Activated T-cell treated with anti-CD3 and anti-CD28 coated beads, Interleukin-2, amount 50 U/mL, for 48 hours (primary cell): ENCODE data around the gene KDELR1.
A peak's percentile ranks its signal among the peaks of the same experiment; 100 is the strongest.

Experiments
- DNase-seq, 2 experiments: peaks; one replicate each; pipeline ENCODE4 v3.0.0-alpha.2; 2020

The KDELR1 gene

DNA sequence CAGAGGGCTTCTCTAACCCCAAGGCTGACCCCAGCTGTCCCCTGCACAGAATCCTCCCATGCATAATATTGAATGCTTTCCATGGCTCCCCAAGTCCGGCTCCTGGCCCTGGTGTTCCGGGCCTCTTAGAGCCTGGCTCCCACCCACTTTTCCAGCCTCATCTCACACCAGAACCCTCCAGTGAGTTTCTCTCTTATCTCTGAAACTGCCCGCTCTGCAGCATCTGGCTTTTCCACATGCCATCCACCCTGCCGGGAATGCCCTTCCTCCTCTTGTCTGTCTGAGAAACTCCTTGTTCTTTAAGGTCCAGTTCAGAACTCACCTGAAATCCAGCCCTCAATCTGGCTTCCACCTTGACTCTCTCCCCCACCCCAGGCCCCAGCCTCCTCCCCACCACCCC lies 20.4 kb downstream of the KDELR1 start:
- DNase-seq: no peak

DNA sequence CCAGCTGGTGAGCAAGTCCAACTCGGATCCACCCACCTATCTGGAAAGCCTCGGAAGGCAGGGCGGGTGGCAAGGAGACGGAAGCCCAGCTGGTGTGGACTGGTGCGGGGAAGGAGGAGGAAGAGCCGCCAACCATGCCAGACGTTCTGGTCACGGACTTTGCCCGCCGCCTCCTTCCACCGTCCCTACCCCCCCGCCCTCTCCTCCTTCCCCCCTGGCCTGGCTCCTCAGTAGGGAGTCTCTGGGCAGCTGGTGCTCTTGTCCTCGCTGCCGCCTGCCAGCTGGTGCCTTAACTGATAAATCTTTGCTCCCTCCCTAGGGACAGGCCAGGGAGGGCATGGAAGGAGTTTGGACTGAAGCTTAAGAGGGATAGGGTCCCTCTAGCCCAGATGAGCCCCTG lies 22.4 kb downstream of the KDELR1 start:
- no peak for DNase-seq

DNA sequence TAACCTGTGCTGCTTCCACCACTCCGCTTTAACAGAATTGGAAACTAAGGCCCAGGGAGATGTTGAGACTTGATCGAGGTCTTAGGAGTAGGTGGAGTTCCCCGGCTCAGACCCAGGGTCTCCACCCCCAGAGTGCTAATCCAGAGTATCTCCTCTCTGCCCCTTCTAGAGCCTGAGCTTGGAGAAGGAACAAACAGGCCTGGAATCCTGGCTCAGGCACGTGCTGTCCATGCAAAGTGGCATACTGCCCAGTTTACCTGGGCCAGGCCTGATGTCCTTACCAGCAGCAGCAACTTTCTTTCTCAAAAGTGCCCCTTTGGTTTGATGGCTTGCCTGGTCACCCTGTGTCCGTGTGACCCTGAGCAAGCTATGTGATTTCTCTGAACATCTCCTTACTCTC lies 23.5 kb downstream of the KDELR1 start:
- no peak for DNase-seq

DNA sequence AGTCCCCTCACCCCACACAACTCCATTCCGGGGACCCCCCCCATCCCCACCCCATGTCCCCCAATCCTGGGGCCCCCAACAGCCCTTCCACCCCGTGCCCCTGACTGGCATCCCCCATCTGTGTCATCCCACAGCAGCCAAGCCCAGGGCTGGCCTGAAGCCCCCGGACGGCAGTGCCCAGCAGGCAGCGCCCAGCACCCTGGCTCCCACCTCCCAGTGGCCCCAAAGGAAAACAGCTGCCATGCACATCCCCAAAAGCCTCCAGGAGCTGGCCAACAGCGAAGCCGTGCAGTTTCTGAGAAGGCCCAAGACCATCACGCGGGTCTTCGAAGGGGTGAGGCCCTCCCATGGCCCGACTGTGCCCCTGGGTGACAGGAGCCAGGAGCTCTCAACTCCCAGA lies 25.7 kb downstream of the KDELR1 start:
- DNase-seq: no peak

DNA sequence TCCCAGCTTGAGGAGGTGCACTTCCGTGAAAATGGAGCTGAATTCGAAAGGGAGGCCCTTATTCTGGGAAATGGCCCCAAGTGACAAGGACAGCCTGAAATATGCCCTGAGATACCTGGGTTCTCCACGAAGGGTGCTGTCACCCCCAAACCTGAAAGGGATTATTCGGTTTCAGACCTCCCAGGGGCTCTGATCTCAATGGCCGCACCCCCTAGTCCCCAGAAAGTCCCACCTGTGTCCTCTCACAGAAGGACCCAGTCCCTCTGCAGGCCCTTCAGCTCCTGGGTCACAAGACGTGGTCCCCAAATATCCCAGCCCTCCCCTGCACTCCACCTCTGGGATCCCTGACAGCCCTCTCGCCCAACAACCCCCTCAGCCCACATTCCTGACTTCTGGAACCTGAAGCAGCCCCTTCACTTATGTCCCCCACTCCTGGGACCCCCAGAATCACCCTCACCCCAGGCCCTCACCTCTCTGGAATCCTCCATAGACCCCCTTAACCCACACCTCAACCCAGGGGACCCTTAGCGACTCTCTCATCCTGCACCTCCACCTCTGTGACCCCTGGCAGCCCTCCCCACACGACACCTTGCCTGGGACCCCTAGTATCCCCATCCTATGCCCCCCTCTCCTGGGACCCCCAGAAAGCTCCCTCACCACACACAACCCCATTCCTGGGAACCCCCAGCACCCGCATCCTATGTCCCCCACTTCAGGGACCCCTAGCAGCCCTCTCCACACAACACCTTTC lies 26.6 kb downstream of the KDELR1 start:
- DNase-seq: no peak

DNA sequence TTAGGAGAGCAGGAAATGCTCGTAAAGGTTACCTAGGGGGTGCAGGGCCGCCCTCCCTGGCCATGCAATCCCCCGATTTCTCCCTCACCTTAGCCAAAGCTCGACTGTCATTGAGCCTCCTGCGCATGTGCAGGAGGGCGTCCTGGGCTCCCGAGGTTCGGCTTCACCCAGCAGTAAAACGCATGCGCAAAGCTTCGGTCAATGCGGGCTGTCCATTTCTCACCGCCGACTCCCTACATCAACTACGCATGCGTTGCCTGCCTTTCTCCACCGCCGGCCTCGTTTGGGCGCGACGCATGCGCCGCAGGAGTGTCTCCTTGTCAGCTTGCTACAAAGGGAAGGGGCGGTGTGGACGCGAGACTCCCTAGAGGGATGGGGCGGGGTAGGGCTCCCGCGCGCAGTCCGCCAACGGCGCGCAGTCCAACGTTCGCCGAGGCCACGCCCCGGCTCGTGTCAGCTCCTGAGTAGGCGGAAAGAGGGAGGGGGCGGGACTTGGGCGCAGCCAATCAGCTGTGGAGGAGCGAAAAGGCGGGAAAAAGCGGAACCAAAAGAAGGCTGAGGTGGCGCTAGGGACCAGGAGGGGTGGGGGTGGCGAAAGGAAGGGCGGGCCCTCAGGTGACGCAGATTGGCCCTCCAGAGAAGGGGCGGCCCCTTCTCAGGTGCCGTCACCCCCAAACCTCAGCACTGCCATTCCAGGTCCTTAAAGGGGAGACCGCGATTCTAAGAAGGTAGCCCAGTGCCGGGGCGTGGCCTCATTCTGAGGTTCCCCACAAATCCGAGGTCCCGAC lies 27.3 kb downstream of the KDELR1 start, which contains the start of the genes SYNGR4 and TMEM143:
Gene SYNGR4 (plus strand): TSS at position 558 of the 788 bp plus-strand sequence. CDS start 1,476 bp downstream, outside the sequence.
Gene TMEM143 (minus strand): TSS at position 131 of the 788 bp plus-strand sequence. CDS start 20 bp downstream, at position 111.
- DNase-seq: peak; percentile 98

DNA sequence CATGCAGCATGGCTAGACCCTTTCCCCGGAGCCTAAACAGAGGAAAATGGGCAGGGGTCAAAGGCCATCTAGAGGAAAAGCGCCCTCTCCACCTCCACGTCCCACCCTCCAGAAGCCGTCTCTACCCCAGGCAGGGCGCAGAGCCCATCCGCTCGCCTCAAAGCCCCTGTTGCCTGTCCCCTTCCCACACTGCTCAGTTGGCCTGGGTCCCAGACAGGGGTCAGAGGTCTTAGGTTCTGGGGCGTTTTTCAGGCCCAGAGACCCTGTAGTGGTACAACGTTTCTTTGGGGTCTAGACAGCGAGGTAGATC lies 27.9 kb downstream of the KDELR1 start:
- DNase-seq: no peak

DNA sequence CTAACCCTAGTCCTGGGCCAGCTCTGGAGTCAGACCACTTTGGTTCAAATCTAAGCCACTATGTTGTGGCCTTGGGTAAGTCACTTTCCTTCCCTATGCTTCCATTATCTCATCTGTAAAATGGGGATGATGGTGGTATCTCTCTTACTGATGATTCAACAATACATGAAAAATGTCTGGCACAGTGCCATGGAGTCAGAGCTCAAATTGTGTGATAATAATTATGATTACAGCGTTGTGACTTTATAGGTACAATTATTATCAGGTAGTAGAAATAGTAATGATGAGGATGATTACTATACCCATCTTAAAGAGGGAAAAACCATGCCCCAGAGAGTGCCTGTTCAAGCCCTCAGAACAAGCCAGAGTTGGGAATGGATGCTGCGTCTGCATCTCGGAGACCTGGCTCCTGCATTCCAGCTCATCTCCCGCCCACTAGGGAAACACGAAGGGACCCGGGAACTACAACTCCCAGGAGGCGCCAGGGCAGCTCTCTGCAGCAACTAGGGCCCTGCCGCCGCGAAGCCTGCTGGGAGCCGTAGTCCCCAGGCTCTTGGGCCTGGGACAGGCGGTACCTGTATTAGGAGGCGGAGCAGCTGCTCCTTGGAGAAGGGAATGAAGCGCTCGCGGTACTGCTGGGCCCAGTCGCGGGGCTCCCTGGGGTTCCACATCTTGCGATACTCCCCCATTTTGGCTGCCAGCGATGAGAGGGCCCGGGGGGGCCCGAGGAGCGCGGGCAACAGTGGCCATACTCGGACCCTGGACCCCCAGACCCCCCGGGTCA lies 28.4 kb downstream of the KDELR1 start:
- DNase-seq: peak; percentile 89 to 92

DNA sequence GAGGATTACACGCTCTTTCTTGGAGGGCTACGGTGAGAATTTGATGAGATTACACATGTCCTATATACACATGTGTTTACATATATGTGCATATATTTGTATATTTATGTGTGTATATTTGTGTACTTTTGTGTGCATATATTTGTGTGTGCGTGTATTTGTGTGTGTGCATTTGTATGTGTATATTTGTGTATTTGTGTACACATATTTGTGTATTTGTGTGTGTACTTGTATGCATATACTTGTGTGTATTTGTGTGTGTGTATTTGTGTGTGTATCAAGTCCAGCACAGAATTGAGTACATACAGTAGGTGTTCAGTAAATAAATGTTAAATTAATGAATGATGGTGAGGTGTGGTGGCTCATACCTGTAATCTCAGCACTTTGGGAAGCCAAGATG lies 29.4 kb downstream of the KDELR1 start:
- DNase-seq: no peak

DNA sequence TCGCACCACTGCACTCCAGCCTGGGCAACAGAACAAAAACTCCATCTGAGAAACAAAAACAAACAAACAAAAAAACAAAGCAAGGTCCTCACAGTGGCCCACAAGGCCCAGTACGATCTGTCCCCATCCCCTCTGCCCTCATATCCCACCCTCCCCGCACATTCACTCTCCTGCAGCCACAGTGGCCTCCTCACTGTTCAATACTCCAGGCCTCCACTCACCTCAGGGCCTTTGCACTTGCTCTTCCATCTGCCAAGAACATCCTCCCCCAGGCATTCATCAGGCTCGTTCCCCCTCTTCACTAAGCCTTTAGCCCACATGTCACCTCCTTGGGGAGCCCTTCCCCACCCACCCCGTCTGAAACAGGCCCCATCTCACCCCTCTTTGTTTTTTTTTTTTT lies 32.2 kb downstream of the KDELR1 start:
- DNase-seq: no peak

DNA sequence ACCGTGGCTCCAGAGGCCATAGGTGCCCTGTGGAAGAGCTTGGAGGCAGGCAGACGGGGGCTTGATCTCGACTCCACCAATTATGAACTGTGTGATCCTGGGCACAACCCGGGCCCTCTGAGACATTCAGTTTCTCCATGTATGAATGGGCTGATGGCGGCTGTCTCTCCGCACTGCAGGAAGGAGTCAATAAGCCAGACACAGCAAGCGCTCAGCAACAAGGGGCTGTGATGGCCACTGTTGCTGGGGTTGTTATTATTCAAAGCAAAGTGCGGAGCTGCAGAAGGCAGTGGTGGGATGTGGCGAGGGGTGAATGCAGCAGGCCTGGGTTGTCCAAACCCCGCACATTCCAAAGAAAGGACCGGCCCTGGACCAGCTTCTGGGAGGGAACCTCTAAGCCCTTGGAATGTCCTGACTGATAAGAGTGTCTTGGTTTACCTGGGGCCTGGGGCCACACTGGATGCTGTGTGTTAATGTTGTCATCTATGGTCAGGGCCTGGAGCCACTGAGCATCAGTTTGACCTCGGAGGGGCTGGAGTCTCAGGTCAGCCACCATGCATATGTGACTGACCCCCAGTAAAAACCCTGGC lies 35.9 kb downstream of the KDELR1 start:
- no peak for DNase-seq

DNA sequence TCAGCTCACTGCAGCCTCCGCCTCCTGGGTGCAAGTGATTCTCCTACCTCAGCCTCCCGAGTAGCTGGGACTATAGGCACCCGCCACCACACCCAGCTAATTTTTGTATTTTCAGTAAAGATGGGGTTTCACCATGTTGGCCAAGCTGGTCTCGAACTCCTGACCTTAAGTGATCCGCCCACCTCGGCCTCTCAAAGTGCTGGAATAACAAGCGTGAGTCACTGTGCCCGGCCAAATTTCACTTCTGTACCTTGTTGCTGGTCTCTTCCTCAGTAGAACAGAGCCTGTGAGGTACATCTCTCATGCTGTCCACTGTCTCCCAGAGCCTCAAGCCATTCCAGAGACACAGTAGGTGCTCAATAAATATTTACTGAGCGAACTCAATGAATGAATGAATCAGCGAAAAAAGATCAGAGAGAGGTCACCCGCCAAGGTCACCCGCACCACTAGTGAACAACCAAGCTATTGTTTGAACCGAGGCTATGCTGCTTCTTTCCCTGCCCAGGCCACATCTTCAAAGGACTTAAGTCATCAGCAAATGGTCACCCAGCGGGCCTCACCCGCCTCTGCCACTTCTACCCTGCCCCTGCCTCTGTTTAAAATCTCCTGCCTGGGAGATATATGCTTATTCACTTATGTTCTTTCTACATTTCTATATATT lies 36.9 kb downstream of the KDELR1 start:
- no peak for DNase-seq

DNA sequence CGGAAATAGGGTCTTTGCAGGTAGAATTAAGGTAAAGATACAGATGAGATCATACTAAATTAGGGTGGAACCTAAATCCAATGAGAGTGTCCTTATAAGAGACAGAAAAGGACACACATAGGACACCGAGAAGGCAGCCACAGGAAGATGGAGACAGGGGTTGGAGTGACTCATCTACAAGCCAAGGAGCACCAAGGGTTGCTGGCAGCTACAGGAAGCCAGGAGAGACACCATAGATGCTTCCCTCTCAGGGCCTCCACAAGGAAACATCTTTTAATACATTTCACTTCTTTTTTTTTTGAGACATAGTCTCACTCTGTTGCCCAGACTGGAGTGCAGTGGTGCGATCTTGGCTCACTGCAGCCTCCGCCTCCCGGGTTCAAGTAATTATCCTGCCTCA lies 37.7 kb downstream of the KDELR1 start:
- no peak for DNase-seq

DNA sequence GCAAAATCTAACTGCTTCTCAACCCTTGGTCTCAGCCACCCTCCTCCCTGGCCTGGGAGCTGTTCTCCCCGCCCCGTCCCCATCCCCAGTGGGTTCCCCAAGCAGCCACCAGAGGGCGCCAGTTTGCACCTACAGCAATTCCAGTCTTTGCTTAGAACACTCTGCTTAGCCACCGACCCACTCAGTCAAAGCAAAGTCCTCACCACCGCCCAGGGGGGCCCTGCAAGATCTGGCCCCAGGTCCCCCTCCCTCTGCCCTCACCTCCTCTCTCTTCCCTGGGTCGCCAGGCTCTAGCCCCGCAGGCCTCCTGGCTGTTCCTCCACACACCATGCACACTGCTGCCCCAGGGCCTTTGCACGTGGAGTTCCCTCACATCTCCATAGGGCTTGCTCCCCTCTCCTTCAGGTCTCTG lies 40.0 kb downstream of the KDELR1 start:
- peak; percentile 91 to 93 for DNase-seq

DNA sequence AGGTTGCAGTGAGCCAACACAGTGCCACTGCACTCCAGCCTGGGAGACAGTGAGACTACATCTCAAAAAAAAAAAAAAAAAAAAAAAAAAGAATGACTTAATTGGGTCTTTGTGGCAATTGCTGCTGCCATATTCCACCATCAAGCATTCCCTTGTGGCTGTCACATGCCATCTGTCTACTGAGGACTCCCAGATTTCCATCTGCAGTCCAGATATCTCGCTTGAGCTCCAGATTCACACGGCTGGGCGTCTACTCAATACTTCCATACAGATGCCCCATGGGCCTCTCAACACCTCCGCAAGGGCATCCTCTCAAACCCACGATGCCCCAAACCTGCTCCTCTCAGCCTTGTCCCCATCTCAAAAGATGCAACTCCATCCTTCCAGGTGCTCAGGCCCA lies 40.5 kb downstream of the KDELR1 start:
- DNase-seq: no peak

DNA sequence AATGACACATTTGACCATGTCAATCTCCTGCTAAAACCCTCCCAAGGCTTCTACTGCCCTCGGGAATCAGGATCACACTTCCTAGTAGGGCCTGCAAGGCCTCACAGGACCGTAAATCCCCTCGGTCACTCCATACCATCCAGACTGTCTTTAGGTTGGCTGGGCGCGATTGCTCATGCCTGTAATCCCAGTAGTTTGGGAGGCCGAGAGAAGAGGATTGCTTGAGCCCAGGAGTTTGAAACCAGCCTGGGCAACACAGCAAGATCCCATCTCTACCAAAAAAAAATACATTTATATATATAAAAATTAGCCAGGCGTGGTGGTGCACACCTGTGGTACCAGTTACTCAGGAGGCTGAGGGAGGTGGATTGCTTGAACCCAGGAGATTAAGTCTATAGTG lies 42.6 kb downstream of the KDELR1 start:
- DNase-seq: no peak

DNA sequence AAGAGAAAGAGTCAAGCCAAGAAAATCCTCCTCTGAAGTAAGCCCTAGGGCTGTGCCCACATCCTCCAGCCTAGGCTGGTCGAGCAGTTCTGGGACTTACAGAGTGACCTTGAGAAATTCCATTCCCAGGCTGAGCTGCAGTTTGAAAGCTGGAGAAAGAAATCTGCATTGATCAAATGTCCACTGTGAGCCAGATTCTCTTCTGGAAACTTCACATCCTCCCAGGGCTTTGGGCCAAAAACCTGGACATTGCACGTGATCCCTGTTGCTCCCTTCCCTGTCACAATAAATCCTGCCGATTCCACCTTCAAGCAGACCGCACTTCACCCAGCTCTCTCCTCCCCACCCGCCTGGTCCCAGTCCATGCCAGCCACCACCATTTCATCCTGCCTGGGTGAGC lies 43.3 kb downstream of the KDELR1 start:
- DNase-seq: no peak

DNA sequence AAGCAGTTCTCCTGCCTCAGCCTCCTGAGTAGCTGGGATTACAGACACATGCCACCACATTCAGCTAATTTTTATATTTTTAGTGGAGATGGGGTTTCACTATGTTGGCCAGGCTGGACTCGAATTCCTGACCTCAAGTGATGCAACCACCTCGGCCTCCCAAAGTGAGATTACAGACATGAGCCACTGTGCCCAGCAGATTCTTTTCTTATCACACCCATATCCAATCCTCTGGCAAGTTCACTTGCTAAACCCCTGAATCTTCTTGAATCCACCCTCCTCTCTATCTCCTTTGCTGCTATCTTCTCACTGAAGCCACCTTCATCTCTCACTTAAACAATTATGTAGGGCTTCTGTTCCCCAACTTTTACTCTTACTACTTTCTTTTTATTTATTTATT lies 45.2 kb downstream of the KDELR1 start:
- no peak for DNase-seq

DNA sequence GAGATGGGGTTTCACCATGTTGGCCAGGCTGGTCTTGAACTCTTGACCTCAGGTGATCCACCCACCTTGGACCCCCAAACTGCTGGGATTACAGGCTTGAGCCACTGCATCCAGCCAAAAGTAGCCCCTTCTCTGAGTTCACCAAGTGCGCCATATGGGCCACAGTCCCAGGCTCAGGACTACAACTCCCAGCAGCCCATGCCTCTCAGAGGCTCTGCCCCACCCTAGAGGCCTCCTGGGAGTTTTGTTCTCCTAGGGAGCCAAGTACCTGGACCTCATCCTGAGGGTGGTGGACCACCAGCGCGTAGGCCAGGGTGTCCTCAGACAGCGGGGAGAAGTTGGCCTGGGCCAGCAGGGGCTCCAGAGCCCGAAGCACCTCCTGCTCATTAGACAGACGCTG lies 46.5 kb downstream of the KDELR1 start:
- no peak for DNase-seq

DNA sequence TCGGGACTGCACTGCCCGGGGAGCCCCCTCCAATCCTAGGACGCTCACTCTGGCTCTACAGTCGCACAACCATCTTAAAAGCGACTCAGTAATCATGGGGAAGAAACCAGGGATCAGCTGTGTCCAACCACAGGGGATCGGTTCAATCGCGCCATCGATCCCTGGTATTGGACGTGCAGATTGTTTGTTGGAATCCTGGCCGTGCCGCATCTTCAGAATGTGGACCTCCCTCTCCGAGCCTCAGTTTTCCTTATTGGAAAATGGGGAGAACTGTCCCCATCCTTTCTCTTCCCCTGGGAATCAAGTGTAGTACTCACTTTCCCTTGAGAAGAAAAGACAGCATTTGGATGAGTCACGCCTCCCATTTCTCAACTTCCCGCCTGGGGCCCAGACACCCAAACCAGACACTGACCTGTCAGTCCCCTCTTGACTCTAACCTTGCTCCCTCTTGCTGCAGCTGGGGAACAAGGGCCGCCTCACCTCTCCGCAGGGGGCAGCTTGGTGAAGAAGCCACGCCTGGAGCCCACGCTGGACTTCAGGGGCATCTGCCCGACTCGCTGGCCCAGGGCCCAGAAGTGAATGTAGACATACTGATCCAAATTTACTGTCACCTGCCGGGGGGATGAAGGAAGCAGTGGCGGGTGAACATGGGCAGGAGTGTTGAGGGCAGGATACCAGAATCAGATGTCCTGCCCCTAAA lies 48.4 kb downstream of the KDELR1 start:
- DNase-seq: no peak

DNA sequence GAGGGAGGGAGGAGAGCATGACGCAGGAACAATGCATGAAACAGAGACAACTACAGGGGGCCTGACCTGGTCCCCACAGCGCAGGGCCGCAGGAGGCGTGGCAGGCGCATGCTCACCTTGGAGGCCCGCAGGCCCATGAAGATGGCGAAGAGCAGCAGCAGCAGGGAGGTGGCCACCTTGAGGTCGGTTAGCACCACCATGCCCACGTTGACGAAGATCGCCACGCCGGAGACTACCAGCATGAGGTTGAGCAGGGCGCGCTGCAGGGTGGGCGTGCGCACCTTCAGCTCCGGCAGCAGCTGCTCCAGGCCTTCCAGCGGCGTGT lies 49.0 kb downstream of the KDELR1 start:
- DNase-seq: no peak
